WERI-Rb-1 (cell line): Measurements from ENCODE around the gene C9orf152.

Source experiments
- DNase-seq: peaks from one replicate; pipeline ENCODE4 v3.0.0-alpha.2; 2020
- H3K27ac ChIP-seq: fragments of 250-450 bp; sonication (Bioruptor Pico); 2 replicates; pipeline ENCODE4 v1.5.1; 2020; ENCODE audit warnings: mild to moderate bottlenecking, moderate library complexity
- H3K27me3 ChIP-seq: fragments of 250-450 bp; sonication (Bioruptor Pico); 2 replicates; pipeline ENCODE4 v1.5.1; 2021; ENCODE audit warnings: mild to moderate bottlenecking, low read depth, moderate library complexity; ENCODE audit not compliant: insufficient read depth, severe bottlenecking
- H3K36me3 ChIP-seq: fragments of 250-450 bp; sonication (Bioruptor Pico); 2 replicates; pipeline ENCODE4 v1.5.1; 2020; ENCODE audit warnings: mild to moderate bottlenecking, moderate library complexity
- H3K4me3 ChIP-seq: 2 replicates; pipeline ENCODE4 v1.5.1; 2011; ENCODE audit warnings: low read depth, mild to moderate bottlenecking, control low read depth, low read length
- H3K9me3 ChIP-seq: fragments of 250-450 bp; sonication (Bioruptor Pico); 2 replicates; pipeline ENCODE4 v1.5.1; 2021; ENCODE audit warnings: mild to moderate bottlenecking, moderate library complexity; ENCODE audit not compliant: severe bottlenecking
- CTCF ChIP-seq: IDR thresholded peaks from 2 replicates; pipeline ENCODE4 v1.5.1; 2011; ENCODE audit warnings: low read depth, mild to moderate bottlenecking, control low read depth, inconsistent platforms, low read length

The C9orf152 gene

GRCh38 chr9:110183208-110184145 lies 24.5 kb downstream of the C9orf152 start:
- peaks cover 86% of the 10 kb centered on the region for H3K27me3 ChIP-seq
- TF ChIP-seq CTCF = peak; percentile 79
- H3K9me3 ChIP-seq = no peaks in the 10 kb centered on the region
- no peak overlapping the region for H3K4me3 ChIP-seq
- H3K27ac ChIP-seq = no peak overlapping the region
- no peaks in the 10 kb centered on the region for H3K36me3 ChIP-seq
- peak; percentile 66 for DNase-seq

DNA sequence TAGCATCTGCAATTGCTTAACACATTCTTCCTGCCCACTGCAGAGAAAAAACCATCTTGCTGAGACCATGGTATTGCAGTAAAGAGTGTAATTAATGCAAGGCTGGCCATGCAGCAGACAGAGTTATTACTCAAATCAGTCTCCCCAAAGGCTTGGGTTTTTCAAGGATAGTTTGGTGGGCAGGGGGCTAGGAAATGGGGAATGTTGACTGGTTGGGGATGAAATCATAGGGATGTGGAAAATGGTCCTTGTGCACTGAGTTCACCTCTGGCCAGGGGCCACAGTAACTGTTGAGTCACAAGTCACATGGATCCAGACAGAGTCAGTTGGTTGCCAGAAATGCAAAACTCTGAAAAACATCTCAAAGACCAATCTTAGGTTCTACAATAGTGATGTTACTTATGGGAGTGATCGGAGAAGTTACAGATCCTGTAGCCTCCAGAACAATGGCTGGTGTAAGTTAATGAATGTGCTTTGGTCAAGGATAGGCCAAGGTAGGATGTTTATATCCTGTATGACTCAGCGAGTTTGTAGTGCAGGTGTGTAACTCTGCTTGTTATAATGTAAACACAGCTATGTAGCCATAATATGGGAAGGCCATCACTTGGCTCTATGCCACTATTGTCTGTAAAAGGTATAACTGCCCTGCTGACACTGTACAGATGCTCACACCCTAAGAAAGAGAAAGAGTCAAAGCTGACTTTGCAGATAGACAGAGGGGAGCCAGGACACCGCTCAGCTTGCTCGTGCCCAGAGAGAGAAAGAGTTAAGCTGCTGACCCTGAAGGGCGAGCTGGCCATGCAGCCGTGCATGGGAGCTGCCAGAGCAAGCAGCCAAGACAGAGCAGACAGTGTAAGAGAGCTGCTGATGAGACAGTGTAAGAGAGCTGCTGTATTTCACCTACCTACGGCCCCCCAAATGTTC lies 27.2 kb downstream of the C9orf152 start:
- H3K27ac ChIP-seq = no peak overlapping the region
- no peak for TF ChIP-seq CTCF
- no peak for DNase-seq

GRCh38 chr9:110179734-110180133 lies 28.2 kb downstream of the C9orf152 start:
- Histone ChIP-seq H3K9me3 (no peaks in the 10 kb centered on the region), H3K27ac (no peak overlapping the region), H3K4me3 (no peak overlapping the region), H3K36me3 (no peaks in the 10 kb centered on the region), H3K27me3 (peaks cover 62% of the 10 kb centered on the region)
- TF ChIP-seq CTCF = no peak
- no peak for DNase-seq

More for the DNA sequence above, 27.2 kb downstream of the C9orf152 start:
- H3K9me3 ChIP-seq = no peaks in the 10 kb centered on the region
- no peaks in the 10 kb centered on the region for H3K36me3 ChIP-seq
- H3K4me3 ChIP-seq = no peak overlapping the region
- peaks cover 69% of the 10 kb centered on the region for H3K27me3 ChIP-seq

DNA sequence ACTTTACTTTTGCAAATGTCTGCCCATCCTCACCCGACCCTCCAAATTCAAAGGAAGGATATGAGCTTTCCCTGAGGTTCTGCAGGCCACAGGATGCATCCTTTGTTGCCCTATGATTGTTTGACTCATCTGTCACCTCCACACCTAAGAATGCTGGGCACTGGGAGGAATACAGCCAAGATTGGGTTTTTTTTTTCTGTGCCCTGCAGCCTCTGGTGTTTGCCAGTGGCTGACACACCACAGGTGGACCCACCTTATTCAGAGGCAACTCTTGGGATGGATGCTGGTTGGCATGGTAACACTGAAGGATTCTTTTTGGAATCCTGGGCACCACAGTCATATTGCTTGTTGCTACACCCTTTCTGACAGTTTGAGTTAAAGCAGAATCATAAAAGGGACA lies 29.7 kb downstream of the C9orf152 start:
- H3K9me3 ChIP-seq = no peaks in the 10 kb centered on the region
- no peak overlapping the region for H3K27ac ChIP-seq
- no peak for DNase-seq
- no peak overlapping the region for H3K4me3 ChIP-seq
- TF ChIP-seq CTCF = no peak
- peaks cover 50% of the 10 kb centered on the region for H3K27me3 ChIP-seq
- no peaks in the 10 kb centered on the region for H3K36me3 ChIP-seq

GRCh38 chr9:110175275-110175968 lies 32.5 kb downstream of the C9orf152 start:
- no peak overlapping the region for H3K27ac ChIP-seq
- TF ChIP-seq CTCF = no peak
- H3K9me3 ChIP-seq = no peaks in the 10 kb centered on the region
- no peak for DNase-seq
- H3K36me3 ChIP-seq = no peaks in the 10 kb centered on the region
- H3K4me3 ChIP-seq = no peak overlapping the region
- peaks cover 25% of the 10 kb centered on the region for H3K27me3 ChIP-seq
